Gastrocnemius medialis (tissue), 4 donors: Measurements from ENCODE around the gene SLC12A6. TPM values are rescaled to one million over a fixed set of nuclear protein-coding genes. Genes with fewer than 3 reads are reported as not detected.

Experiments used
- ATAC-seq, 2 donors: fragments of 150-250 bp; one replicate each; pipeline ENCODE4 v1.9.1; 2016
- DNase-seq, 2 donors: peaks; one replicate each; pipeline ENCODE4 v3.0.0-alpha.2; 2019
- H3K27ac ChIP-seq, 4 donors: fragments of 200-600 bp; sonication (generic); 1 replicate in 1 of 4; 2 replicates in 3 of 4; pipeline ENCODE4 v1.5.1; 2016 to 2018; ENCODE audit warnings: mild to moderate bottlenecking in 2 of 4, moderate library complexity in 1 of 4
- H3K27me3 ChIP-seq, 3 donors: fragments of 200-600 bp; sonication (generic) in 2 of 3; 1 replicate in 1 of 3; 2 replicates in 2 of 3; pipeline versions ENCODE4 v1.5.1 to v1.6.0; 2016 to 2019; ENCODE audit warnings: mild to moderate bottlenecking in 1 of 3, moderate library complexity in 1 of 3
- H3K36me3 ChIP-seq, 2 donors: fragments of 200-600 bp; sonication (generic) in 1 of 2; one replicate each; pipeline ENCODE4 v1.5.1; 2017 to 2018
- H3K4me1 ChIP-seq, 2 donors: fragments of 200-600 bp; sonication (generic) in 1 of 2; one replicate each; pipeline ENCODE4 v1.5.1; 2016 to 2017; ENCODE audit warnings: mild to moderate bottlenecking in 2 of 2
- H3K4me3 ChIP-seq, 4 donors: fragments of 200-600 bp; sonication (generic) in 3 of 4; 1 replicate in 1 of 4; 2 replicates in 3 of 4; pipeline ENCODE4 v1.5.1; 2016 to 2019; ENCODE audit warnings: mild to moderate bottlenecking in 2 of 4
- H3K9me3 ChIP-seq, 3 donors: fragments of 200-600 bp; sonication (generic) in 2 of 3; 1 replicate in 1 of 3; 2 replicates in 2 of 3; pipeline ENCODE4 v1.5.1; 2016 to 2019
- CTCF ChIP-seq, 5 experiments: fragments of 450-650 bp in 3 of 5; fragments of 200-600 bp in 2 of 5; sonication (generic) in 2 of 5; IDR thresholded peaks in 4 of 5; conservative IDR thresholded peaks in 1 of 5; 1 replicate in 4 of 5; 2 replicates in 1 of 5; pipeline ENCODE4 v1.5.1; 2016 to 2019; ENCODE audit warnings: antibody characterized with exemption in 5 of 5, mild to moderate bottlenecking in 3 of 5, moderate library complexity in 3 of 5
- POLR2A ChIP-seq, 2 donors: fragments of 450-650 bp; IDR thresholded peaks; one replicate each; pipeline ENCODE4 v1.6.1; 2017; ENCODE audit warnings: antibody characterized with exemption in 2 of 2, mild to moderate bottlenecking in 2 of 2, moderate library complexity in 2 of 2
- in situ Hi-C, 4 donors: fragments of 200-750 bp; cut with MboI; loops; one replicate each; pipeline versions ENCODE4 v1.15.0 to v1.8.0; 2017; ENCODE audit warnings: low sequenced_read_pairs in 4 of 4
- intact Hi-C: fragments of 100-400 bp; cut with DNase I; formaldehyde crosslinking; loops from one replicate; pipeline ENCODE4 v1.15.1; 2023; ENCODE audit warnings: low total_unique reads
- total RNA-seq, 4 donors: library from RNA; depleted of rRNA; stranded (reverse); fragments of >200 nt; gene quantifications; one replicate each; pipeline versions ENCODE4 v1.1.0 to v1.2.3, GENCODE V29; 2016

Gene SLC12A6
- total RNA-seq, 4 donors from 2014 or later: 17.3 to 25.4 (median 19.5) TPM

- Histone ChIP-seq H3K4me3 (no peak overlapping the region), H3K9me3 (no peaks in the 10 kb centered on the region), H3K27me3 (no peaks in the 10 kb centered on the region), H3K4me1 (peaks cover 17 to 22% of the 10 kb centered on the region in 2 donors), H3K36me3 (no peaks in the 10 kb centered on the region), H3K27ac (no peak overlapping the region)
- TF ChIP-seq CTCF (IDR thresholded peaks at IDR 0.05 in 4 of 5, conservative IDR thresholded peaks at IDR 0.05 in 1 of 5) (no peak), POLR2A (IDR thresholded peaks at IDR 0.05) (no peak)
- intact Hi-C loops (no loop called here), in situ Hi-C loops (no loop called here)
- DNase-seq (no peak), ATAC-seq (no peak)
These were observed 36.5 kb downstream of the SLC12A6 start for GRCh38 chr15:34301058-34301457.

GRCh38 chr15:34297059-34297458 lies 40.5 kb downstream of the SLC12A6 start:
- peak overlapping the region in 2 of 4 donors; percentile 24 to 35 for H3K27ac ChIP-seq
- H3K9me3 ChIP-seq: no peaks in the 10 kb centered on the region
- H3K4me3 ChIP-seq: peak overlapping the region in 1 of 4 donors; percentile 10
- DNase-seq (no peak), ATAC-seq (no peak)
- peaks cover 15 to 17% of the 10 kb centered on the region in 2 donors for H3K4me1 ChIP-seq
- H3K36me3 ChIP-seq: no peaks in the 10 kb centered on the region
- TF ChIP-seq POLR2A (IDR thresholded peaks at IDR 0.05): no peak
- no peak for TF ChIP-seq CTCF (IDR thresholded peaks at IDR 0.05 in 4 of 5, conservative IDR thresholded peaks at IDR 0.05 in 1 of 5)
- in situ Hi-C loops: no loop called here
- intact Hi-C loops: no loop called here
- no peaks in the 10 kb centered on the region for H3K27me3 ChIP-seq

- H3K36me3 ChIP-seq: no peaks in the 10 kb centered on the region
- H3K27me3 ChIP-seq: no peaks in the 10 kb centered on the region
- in situ Hi-C loops: no loop called here
- H3K9me3 ChIP-seq: no peaks in the 10 kb centered on the region
- TF ChIP-seq CTCF (IDR thresholded peaks at IDR 0.05 in 4 of 5, conservative IDR thresholded peaks at IDR 0.05 in 1 of 5) (no peak), POLR2A (IDR thresholded peaks at IDR 0.05) (no peak)
- no peak overlapping the region for H3K4me3 ChIP-seq
- ATAC-seq: no peak
- H3K27ac ChIP-seq: no peak overlapping the region
- intact Hi-C loops: no loop called here
- no peak for DNase-seq
- peaks cover 13 to 14% of the 10 kb centered on the region in 2 donors for H3K4me1 ChIP-seq
These were observed 45.0 kb downstream of the SLC12A6 start for GRCh38 chr15:34292621-34293020.

GRCh38 chr15:34284937-34285336 lies 52.6 kb downstream of the SLC12A6 start:
- TF ChIP-seq CTCF (IDR thresholded peaks at IDR 0.05 in 4 of 5, conservative IDR thresholded peaks at IDR 0.05 in 1 of 5) (no peak), POLR2A (IDR thresholded peaks at IDR 0.05) (no peak)
- no peak for ATAC-seq
- Histone ChIP-seq H3K4me3 (no peak overlapping the region), H3K36me3 (no peaks in the 10 kb centered on the region), H3K4me1 (no peaks in the 10 kb centered on the region), H3K27me3 (no peaks in the 10 kb centered on the region), H3K9me3 (no peaks in the 10 kb centered on the region), H3K27ac (no peak overlapping the region)
- no peak for DNase-seq
- in situ Hi-C loops: no loop called here
- intact Hi-C loops: no loop called here

GRCh38 chr15:34282384-34282783 lies 55.2 kb downstream of the SLC12A6 start:
- Histone ChIP-seq H3K4me3 (no peak overlapping the region), H3K36me3 (no peaks in the 10 kb centered on the region), H3K27me3 (no peaks in the 10 kb centered on the region), H3K27ac (no peak overlapping the region), H3K4me1 (no peaks in the 10 kb centered on the region), H3K9me3 (no peaks in the 10 kb centered on the region)
- no peak for TF ChIP-seq CTCF (IDR thresholded peaks at IDR 0.05 in 4 of 5, conservative IDR thresholded peaks at IDR 0.05 in 1 of 5)
- TF ChIP-seq POLR2A (IDR thresholded peaks at IDR 0.05): no peak
- ATAC-seq: no peak
- in situ Hi-C loops: no loop called here
- no peak for DNase-seq
- intact Hi-C loops: no loop called here
